NCI-H2196 treated with DMSO at 0.1 percent for 48 hours (cell line): ENCODE results near the gene PPP2R5E.
A peak's percentile ranks its signal among the peaks of the same experiment; 100 is the strongest.
"Not testable (repeated sequence)": the region's sequence is repeated elsewhere in the genome, so short reads cannot be mapped to it uniquely, and the experiment has no call there.

Source experiments
- DNase-seq: peaks from one replicate; lab custom pipeline; 2025; ENCODE audit not compliant: unreplicated experiment; lab: John Stamatoyannopoulos, UW

Gene PPP2R5E

DNA sequence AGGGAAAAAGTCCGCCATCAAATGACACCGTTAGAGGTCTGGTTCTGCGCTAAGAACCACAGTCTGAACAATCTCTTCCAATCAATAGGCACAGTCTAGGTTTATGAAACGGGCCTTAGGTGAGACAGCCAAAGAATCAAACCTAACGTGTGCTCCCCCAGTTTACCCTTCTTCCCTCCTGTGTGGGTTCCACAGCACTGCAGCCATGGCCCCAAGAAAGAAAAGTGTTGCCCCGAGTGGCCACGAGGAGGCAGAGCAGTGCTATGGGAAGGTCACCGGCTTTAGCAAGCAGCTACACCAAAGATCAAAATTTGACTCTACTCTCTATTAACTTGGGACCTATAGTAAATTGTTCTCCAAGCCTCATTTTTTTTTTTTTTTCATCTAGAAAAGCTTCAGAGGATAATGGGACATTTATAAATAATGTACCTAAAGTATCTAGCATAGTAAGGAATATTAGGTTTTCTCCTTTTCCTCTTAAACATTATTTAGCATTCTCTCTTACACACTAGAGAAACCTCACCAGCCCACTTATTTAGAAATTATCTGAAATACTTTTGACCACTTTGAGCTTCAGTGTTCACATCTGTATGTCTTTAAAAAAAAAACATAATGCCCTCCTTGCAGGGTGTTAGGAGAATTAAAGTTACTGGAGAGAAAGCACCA lies 154.3 kb downstream of the PPP2R5E start:
- DNase-seq, result peak; percentile 33

DNA sequence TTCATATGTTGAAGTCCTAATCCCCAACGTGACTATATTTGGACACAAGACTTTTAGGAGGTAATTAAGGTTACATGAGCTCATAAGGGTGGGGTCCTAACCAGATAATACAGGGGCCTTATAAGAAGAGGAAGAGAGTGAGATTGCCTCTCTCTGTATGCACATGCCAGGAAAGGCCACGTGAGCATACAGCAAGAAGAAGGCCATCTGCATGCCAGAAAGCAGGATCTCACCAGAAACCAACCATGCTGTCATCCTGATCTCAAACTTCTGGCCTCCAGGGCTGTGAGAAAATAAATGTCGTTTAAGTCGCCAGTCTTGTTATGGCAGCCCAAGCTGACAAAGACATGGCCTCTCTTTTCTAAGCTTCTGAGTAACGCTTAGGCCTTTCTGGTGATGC lies 155.5 kb downstream of the PPP2R5E start:
- DNase-seq, result no peak

DNA sequence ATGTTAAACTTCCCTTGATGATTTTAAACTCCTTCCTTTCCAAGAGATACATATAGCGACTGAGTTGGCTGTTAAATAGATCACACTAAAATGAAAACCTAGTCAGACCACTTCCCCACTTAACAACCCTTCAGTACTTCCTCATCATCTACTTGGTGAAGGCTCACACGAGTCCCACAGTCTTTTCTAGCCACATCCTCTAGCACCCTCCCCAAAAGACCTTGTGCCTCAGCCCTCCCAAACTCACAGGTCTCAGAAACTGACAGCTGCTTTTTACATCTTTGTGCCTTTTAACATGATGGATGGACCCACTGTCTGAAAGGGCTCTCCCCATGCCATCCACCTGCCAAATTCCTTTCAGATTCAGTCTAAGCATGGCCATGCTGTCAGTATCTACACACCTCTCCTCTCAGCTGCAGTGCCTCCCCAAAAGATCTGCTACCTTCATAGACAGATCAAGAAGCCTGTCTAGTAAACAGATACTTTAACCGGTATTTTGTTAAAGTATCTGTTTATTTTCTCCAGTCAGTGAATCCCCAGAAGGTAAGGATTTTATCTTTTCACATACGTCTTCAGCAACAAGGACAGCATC lies 159.3 kb downstream of the PPP2R5E start:
- no peak for DNase-seq

DNA sequence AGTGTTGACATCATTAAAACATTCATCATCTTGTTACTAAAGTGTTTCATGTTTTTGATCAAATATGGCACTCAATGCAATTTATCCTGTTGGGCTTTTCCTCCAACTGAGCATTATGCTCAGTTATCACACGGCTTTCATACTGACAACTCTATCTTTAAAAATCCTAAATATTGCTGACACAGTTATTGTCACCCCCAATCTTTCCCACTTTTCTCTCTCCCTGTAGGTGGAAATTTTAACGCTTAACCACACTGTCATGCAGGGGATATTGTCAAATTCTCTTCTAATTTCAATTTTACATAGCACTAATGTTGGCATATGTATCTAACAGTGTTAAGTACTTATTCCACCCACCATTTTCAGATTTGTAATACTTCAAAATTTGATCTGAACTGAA lies 164.7 kb downstream of the PPP2R5E start:
- no peak for DNase-seq

DNA sequence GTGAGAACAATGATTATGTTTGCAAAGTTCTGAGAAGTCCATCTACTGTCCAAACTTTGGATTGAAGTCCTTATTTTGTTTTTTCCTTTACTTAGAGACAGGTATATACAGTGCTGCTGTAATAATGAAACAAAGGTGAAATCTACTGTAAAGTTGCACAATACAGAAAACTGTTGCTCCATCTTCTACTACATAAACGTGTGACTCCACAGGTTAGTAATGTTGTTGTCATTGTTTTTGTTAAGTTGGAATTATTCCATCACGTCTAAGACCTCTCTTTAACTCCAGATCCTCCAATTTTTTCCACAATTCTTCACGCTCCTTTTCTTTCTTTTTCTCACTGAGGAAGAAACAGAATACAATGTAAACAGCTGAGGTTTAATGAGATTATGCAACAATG lies 167.4 kb downstream of the PPP2R5E start:
- DNase-seq, result no peak

DNA sequence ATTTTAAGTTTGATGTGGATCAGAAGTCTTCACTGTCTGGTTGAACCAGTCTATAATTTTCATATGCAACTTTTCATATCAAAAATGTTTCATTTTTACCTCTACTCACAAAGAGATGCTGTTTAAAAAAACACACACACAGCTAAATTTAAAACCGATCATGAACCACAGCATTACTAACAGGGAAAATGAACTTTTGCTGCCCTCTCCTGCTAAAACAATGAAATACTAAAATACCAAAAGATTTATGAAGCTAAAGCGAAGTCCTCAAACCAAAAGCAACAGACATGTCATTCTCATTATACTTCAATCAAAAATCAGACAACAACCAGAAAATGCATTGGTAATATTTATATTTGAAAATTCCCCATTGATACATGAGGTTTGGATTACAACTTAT lies 171.6 kb downstream of the PPP2R5E start:
- not testable (repeated sequence) for DNase-seq

DNA sequence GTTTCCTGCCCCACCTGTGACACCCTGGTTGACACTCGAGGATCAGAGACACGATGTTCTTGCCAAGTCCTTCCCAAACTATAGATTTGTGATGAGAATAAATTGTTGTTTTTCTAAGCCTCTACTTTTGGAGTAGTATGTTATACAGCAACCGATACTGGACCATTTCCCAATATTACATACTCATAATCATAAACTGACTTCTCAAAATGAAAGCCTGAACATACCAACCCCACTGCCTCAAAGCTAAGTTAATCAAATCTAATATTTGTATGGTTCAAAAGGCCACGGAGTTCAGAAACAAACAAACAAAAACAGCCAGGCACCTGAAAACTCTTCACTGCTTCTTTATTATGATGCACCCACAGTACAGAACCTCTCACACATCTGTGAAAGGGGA lies 172.1 kb downstream of the PPP2R5E start:
- no peak for DNase-seq

DNA sequence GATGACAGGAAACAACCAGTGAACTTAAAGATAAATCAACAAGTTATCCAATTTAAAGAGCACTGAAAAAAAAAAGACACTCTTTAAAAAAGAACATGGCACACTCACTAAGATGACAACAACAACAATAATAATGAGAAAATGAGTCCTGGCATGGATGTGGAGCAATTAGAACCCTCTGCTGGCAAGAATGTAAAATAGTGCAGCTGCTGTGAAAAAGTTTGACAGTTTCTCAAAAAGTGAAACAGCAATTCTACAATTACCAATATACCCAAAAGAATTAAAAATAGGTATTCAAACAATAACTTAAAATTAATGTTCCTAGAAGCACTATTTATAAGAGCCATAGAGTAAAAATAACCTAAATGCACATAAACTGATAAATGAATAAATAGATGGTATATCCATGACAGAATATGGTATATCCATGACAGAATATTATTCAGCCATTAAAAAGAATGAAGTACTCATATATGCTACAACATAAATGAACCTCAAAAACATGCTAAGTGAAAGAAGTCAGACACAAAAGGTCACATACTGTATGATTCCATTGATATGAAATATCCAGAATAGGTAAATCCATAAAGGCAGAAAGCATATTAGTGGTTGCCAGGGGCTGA lies 175.3 kb downstream of the PPP2R5E start:
- no peak for DNase-seq

DNA sequence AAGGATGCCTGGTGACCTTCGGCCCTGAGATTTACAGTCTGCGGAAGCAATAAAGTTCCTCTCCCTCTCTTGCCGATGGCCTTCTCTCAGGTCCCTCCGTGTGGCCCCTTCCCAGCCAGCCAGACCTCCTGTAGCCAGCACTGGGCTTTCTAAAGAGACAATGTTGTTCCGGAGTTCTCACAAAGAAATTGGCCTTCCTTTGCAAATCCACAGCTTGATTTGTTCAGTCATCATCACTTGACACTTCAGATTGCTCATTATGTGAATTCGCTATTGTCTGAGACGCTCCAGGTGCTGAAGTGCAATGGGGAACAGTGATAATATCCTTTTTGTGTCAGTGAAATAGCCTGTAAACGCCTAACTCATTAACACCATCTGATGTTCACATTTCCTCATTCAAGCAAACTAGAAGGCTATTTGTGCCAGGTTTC lies 180.8 kb downstream of the PPP2R5E start:
- DNase-seq, result no peak

DNA sequence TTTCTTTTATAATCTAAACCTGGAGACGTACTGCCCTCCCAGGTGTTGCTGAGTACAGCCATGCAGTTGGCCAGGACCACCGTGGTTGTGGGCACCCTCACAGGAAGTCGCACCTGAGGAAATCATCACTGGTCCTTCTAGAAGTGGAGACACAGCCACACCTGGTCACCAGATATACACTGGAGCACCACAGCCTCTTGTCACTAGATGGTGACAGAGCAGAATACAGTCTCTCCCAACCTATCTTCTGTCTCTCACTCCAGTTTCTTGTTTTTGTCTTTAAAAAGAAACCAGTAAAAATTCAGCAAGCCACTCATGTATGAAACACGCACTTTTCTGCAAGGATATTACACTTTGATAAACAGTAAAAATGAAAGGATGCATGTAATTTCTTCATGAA lies 181.4 kb downstream of the PPP2R5E start:
- DNase-seq, result peak; percentile 17

DNA sequence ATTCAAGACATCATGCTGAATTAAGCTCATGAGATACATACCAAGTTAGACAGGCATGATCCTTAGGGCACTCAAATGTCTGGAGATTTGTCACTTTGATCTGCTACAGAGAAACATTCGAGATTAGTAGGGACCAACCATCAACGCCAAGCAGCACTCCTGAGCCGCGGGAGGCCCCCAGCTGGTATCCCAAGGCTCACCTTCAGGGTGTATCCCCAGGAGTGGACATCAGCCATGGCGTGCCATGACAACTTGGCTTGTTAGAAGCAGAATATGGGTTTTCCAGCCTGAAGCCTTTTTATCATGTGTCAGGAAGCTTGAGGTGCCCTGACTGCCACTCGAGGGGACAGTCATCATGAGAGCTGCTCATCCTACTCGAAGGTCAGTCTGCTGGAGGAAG lies 185.3 kb downstream of the PPP2R5E start:
- no peak for DNase-seq

DNA sequence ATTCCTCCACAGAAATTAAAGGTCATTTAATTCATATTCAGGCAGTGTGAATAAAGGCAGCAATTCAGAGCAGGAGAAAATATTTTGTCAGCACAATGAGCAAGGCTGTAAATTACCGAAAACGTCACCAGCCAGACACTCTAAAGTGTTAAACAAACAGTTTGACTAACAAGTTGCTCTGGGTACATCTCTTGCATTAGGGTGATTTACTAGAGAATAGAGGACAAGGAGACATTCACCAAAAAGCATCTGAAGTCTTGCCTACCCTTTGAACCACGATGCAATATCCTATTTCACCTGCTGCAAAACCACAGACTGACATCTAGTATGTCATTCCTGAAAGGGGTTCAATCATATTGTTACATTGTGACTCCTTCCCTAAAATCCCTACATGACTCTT lies 197.4 kb downstream of the PPP2R5E start:
- no peak for DNase-seq

DNA sequence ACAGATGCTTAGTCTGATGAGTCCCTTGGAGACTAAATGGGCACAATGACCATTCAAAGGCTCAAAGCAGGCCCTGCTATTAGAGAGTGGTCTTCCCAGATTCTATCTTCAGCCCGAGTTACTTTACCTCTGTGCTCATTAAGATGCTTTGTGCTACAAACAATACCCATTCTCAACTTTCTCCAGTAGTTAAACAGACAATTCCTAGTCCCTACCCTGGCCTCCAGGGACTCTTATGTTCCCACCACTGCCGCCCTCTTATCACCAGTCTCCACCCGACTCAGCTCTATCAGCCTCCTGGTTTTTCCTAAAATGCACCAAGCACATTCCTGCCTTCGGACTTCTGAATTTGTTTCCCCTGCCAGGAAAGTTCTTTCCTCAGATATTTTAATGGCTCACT lies 198.8 kb downstream of the PPP2R5E start:
- DNase-seq, result no peak

DNA sequence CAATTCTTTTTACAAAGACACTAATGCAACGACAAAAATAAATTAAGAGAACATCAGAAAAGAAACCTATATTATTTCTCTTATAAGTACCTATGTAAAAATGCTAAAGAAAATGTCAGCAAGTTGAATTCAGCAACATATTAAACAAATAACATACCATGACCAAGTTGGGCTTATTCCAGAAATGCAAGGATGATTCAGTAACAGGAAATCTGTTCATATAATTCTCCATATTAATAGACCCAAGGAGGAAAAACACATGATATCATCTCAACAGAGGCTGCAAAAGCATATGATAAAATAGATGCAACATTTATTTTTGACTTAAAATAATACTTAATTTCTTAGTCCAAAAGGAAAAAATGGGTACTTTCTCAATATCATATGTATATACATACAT lies 199.3 kb downstream of the PPP2R5E start:
- no peak for DNase-seq

DNA sequence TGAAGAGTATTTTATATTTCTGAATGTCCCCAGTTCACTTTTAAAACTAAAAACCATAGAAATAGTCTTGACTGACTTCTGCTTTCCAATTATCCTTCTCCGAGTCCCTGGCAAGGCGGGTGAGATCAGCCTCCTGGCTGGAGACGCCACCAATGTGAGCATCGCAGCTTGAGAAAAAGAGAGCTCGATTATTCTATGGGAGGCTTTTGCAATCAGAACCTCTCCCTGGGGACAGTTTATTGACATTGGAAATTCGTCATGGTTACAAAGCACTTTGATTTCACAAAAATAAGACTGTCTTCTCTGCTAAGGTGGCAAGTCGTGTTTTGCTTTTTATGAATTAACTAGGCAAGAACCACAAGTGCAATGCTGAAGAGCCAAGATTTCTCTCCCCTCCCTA lies 200.8 kb downstream of the PPP2R5E start:
- DNase-seq, result no peak

DNA sequence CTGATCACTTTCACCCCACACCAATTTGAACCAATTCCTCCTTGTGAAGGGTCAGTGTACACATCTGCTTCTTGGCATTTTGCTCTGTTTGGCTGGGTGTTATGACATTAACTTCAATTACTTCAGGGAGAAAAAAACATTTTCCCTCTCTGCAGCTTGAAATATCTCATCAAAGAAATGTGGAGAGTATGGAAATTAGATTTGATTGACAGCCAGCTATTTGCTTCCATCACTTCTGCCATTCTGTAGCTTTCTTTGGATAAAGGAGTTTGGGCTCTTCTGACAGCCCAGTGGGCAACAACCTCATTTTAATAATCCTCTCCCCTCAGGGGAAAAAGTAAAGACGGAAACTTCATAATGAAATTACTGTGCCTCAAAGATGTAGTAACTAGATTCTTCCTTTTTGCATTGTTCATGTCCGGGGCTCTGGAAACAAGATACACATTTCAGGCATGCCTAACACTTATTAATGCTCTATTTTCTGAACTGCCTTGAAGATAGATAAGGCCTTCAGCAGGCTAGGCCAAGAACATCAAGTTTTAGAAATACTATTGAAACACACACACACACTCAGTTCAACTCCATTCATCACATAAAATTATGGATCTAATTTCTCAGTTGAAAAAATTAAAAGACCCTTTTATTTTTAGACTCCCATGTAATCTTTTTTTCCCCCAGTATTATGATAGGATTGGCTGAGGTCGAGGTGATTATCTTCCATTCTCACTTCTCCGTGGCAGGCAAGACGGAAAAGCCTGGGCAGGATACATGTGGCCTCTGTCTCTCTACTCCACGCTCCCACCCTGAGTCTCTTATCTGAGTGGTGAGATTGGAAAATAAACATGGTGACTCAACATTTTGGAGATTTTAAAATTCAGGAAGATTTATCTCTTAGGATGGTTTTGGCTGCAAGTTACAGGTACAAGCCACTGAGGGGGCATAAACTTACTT lies 214.1 kb downstream of the PPP2R5E start:
- DNase-seq, result no peak

DNA sequence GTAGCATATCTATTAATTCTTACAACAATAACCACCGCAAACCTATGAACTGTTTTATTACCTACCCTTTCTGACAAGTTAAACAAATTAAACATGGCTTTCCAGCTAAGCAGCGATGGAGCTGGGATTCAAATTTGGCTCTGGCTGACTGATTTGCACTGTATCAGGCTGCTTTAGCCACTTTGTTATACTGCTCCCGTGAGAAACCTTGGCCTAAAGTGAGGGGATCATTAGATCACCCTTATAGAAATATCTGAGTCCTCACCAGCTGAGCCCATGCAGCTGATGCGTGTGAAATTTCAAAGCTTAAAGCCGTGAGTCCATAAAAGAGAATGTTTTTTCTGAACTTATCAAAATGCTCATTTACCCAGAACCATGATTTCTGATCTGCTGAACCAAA lies 216.3 kb downstream of the PPP2R5E start:
- no peak for DNase-seq

DNA sequence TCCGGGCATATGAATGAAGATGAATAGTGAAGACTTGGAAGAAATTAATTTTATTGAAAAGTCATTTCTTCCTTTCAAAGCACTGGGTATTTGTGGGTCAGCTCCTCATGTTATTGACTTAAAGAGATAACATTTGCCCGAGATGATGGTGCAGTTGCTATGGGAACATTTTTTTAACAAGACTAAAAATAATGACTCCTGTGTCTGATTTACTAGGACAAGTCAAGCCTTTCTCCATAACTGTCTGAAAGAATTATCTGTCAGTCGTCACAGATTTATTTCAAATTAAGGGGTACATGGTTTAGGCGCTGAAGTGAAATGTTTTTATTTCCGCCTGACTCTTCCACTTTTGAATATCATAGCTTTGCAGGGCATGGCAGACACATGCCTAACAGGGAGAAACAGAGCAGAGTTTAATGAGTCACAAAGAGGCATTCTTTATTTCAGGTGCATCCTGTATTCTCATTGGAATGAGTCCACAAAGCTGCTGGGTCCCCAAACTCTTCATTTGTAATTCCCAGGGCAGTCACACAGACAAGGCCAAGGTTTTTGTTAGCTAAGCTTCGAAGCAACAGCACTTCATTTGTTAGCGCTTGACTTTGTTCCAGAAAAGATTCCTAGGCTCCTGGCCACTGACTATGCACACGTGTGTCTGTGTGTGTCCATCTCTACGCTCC lies 220.1 kb downstream of the PPP2R5E start:
- no peak for DNase-seq

DNA sequence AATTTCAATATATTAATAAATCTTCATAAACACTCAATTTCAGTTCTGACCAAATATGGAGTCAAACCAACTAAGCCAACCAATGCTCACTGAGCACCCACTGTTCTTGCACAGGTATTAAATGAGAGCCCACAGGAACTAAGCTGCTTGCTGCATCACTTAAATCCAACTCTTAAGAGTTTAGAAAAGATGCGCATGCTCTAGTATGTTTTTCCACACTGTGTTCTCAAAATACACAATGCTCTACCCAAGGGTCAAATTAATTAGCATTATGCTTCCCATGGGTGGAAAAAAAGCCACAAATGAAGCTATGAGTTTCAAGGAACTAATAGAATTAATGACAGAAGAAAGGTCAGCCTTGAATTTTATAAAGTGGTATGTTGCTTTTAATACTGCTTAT lies 220.7 kb downstream of the PPP2R5E start:
- no peak for DNase-seq
